Stomach (tissue), 9 donors: Measurements from ENCODE around the gene DDX31. TPM values are rescaled to one million over a fixed set of nuclear protein-coding genes. Genes with fewer than 3 reads are reported as not detected.

Experiments
- DNase-seq, 2 donors: peaks; one replicate each; pipeline versions ENCODE4 v3.0.0 to v3.0.0-alpha.2; 2013 to 2019
- H3K27ac ChIP-seq, 5 donors: fragments of 200-600 bp in 4 of 5; sonication (generic) in 4 of 5; one replicate each; pipeline ENCODE4 v1.5.1; 2013 to 2019; ENCODE audit warnings: mild to moderate bottlenecking in 1 of 5, moderate library complexity in 1 of 5
- H3K27me3 ChIP-seq, 3 donors: fragments of 200-600 bp; sonication (generic); one replicate each; pipeline ENCODE4 v1.5.1; 2017 to 2019; ENCODE audit warnings: mixed run types in 1 of 3
- H3K36me3 ChIP-seq, 4 donors: fragments of 200-600 bp; sonication (generic); 1 replicate in 3 of 4; 2 replicates in 1 of 4; pipeline ENCODE4 v1.5.1; 2016 to 2019
- H3K4me1 ChIP-seq, 4 donors: fragments of 200-600 bp; sonication (generic); one replicate each; pipeline ENCODE4 v1.5.1; 2016 to 2019
- H3K4me3 ChIP-seq, 4 donors: fragments of 200-600 bp; sonication (generic) in 3 of 4; one replicate each; pipeline ENCODE4 v1.5.1; 2016 to 2019; ENCODE audit warnings: mild to moderate bottlenecking in 1 of 4
- H3K9me3 ChIP-seq, 4 donors: fragments of 200-600 bp; sonication (generic); one replicate each; pipeline ENCODE4 v1.5.1; 2016 to 2019
- EP300 ChIP-seq: sonication (generic); formaldehyde crosslinking; IDR thresholded peaks from one replicate; pipeline ENCODE4 v1.6.1; 2017; ENCODE audit warnings: antibody characterized with exemption
- POLR2A ChIP-seq, 4 donors: fragments of 450-650 bp; IDR thresholded peaks; one replicate each; pipeline ENCODE4 v1.6.1; 2016; ENCODE audit warnings: antibody characterized with exemption in 4 of 4, control low read depth in 2 of 4, mild to moderate bottlenecking in 1 of 4, moderate library complexity in 1 of 4
- POLR2AphosphoS5 ChIP-seq, 3 donors: sonication (generic); formaldehyde crosslinking; IDR thresholded peaks; one replicate each; pipeline ENCODE4 v1.6.1; 2016; ENCODE audit warnings: antibody characterized with exemption in 3 of 3
- WGBS, 5 donors: extraction: QIAGEN DNeasy Blood & Tissue Kit in 3 of 5; methylation state at CpG; one replicate each; pipeline versions ENCODE4 v1.1.5 to v1.1.7; 2013 to 2018; 5-methylcytosine and 5-hydroxymethylcytosine counted together
- intact Hi-C: fragments of 100-400 bp; cut with DNase I; formaldehyde crosslinking; loops from one replicate; pipeline ENCODE4 v1.15.1; 2023; ENCODE audit warnings: low total_unique reads
- polyA plus RNA-seq, 3 donors: library from polyadenylated mRNA; stranded (reverse); fragments of 200-250 nt; gene quantifications; one replicate each; pipeline ENCODE4 v1.2.3, GENCODE V29; 2013
- total RNA-seq, 5 donors: library from RNA; depleted of rRNA; stranded (reverse); fragments of >200 nt; gene quantifications; one replicate each; pipeline versions ENCODE4 v1.1.0 to v1.2.3, GENCODE V29; 2014 to 2016
- TF ChIP-seq, protein P1 (sequence below), 7 experiments: fragments of 450-650 bp in 4 of 7; fragments of 200-600 bp in 3 of 7; sonication (generic) in 3 of 7; IDR thresholded peaks; one replicate each; pipeline ENCODE4 v1.5.1; 2016 to 2019; ENCODE audit warnings: antibody characterized with exemption in 7 of 7, control low read depth in 2 of 7, mild to moderate bottlenecking in 1 of 7
- donor health status: healthy with polysubstance abuse.
- donor health status: Bipolar disorder and iron deficiency.
- donor health status: healthy.

Gene DDX31
- total and polyA plus RNA-seq, 8 donors, result 3.1 to 26.8 (median 5.8) TPM

DNA sequence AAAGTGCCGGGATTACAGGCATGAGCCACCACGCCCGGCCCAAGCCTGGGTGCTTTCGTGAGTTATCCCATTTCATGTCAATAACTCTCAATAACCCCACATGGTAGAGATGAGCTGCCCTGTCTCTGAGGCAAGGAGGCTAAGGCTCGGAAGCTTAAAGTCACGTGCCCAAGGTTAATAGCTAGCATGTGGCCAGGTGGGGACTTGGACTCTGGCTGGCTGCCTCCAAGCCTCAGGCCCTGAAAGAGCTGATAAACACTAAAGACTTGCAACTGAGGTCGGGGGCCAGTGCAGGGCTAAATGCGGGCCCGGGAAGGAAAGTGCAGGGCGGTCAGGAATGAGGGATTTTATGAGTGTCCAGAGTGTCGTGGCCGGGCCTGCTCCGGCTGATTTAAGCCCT is 118.2 kb downstream of the DDX31 start:
- H3K27ac ChIP-seq, result no peak overlapping the region
- H3K36me3 ChIP-seq, result no peaks in the 10 kb centered on the region
- WGBS, 5 donors, result 72 to 81% (median 80%) methylated on average over 12 to 13 of the region's 13 CpGs
- intact Hi-C loops, result no loop called here
- H3K4me3 ChIP-seq, result no peak overlapping the region
- H3K4me1 ChIP-seq, result peaks cover 0 to 4% (median 3%) of the 10 kb centered on the region in 4 donors
- H3K9me3 ChIP-seq, result no peaks in the 10 kb centered on the region
- peaks cover 0 to 20% (median 9%) of the 10 kb centered on the region in 3 donors for H3K27me3 ChIP-seq
- TF ChIP-seq, protein P1, sequence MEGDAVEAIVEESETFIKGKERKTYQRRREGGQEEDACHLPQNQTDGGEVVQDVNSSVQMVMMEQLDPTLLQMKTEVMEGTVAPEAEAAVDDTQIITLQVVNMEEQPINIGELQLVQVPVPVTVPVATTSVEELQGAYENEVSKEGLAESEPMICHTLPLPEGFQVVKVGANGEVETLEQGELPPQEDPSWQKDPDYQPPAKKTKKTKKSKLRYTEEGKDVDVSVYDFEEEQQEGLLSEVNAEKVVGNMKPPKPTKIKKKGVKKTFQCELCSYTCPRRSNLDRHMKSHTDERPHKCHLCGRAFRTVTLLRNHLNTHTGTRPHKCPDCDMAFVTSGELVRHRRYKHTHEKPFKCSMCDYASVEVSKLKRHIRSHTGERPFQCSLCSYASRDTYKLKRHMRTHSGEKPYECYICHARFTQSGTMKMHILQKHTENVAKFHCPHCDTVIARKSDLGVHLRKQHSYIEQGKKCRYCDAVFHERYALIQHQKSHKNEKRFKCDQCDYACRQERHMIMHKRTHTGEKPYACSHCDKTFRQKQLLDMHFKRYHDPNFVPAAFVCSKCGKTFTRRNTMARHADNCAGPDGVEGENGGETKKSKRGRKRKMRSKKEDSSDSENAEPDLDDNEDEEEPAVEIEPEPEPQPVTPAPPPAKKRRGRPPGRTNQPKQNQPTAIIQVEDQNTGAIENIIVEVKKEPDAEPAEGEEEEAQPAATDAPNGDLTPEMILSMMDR (IDR thresholded peaks at IDR 0.05), result no peak
- no peak for TF ChIP-seq POLR2A (IDR thresholded peaks at IDR 0.05)
- no peak for TF ChIP-seq POLR2AphosphoS5 (IDR thresholded peaks at IDR 0.05)
- TF ChIP-seq EP300, result no peak
- DNase-seq, result no peak

DNA sequence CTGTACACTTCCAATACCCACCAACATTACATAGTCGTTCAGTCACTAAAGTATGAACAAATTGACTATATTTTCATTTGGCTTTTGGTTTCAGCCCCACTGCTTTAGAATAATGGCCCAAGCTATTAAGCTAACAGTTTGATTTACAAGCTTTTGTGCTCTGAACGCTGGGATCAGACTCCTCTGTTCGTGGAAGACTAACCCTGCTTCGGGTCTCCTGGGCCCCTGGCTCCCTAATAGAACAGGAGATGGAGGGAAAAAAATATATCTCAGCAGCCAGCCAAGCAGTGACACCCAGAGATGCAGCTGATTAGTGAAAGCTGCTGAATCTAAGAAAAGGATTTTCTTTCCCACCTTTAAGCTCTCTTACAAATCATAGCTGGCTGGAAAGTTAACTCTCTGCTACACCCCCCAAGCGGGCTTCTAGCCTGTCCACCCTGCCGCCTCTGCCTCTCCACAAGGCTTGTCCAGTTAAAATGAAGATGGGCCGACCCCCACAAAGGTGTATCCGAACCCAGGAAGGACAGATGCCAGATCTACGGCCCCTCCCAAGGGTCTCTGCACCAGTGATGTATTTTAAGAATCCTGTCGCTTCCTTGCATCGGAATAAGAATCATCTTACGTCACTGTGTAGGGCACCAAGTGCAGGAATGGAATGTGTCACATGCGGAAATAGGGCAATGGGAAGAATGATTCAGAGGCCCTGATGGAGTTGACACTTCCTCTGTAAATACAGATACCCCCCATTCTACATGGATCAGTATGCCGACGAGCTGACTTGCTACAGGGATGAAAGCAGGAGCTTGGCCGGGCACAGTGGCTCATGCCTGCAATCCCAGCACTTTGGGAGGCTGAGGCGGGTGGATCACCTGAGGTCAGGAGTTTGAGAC is 120.8 kb downstream of the DDX31 start:
- H3K36me3 ChIP-seq, result no peaks in the 10 kb centered on the region
- no peak overlapping the region for H3K4me3 ChIP-seq
- no peak for TF ChIP-seq POLR2AphosphoS5 (IDR thresholded peaks at IDR 0.05)
- intact Hi-C loops, result no loop called here
- 52 to 65% (median 57%) methylated on average over 17 of the region's 17 CpGs for WGBS, 5 donors
- H3K9me3 ChIP-seq, result no peaks in the 10 kb centered on the region
- peaks cover 0 to 12% (median 10%) of the 10 kb centered on the region in 4 donors for H3K4me1 ChIP-seq
- DNase-seq, result peak in 1 of 2 donors; percentile 60
- no peak overlapping the region for H3K27ac ChIP-seq
- H3K27me3 ChIP-seq, result peaks cover 0 to 30% (median 22%) of the 10 kb centered on the region in 3 donors

DNA sequence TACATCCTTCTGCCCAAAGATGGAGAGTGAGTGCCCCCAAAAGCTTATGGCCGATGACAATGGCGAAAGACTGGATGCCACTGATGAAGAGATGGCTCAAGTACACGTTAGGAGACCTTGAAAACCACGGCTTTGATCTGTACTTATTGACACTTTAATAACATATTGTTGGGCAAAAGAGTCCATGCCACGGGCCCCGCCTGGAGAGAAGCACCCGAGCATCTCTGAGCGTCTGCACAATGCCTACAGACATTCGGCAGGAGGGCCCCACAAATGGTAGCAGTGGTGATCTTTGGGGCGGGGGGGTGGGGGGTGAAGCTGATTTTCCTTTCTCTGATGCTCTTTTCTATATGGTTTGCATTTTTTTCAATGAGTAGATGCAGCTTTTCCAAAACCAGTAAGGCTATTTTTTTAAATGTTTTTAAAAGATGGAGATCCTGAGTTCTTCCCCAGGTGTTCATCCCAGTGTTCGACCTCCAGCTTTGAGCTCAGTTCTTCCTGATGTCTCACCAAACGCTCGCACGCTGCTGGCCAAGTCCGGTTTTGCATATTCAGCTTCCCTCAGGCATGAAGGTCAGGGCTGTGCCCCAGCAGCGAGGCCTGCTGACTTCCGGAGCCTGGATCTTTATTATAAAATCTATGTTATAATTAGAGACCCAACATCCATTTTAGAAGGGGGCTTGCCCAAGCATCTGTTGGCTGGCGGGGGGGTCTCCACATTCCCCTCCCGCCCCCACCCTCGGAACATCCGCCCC is 121.6 kb downstream of the DDX31 start:
- H3K9me3 ChIP-seq, result no peaks in the 10 kb centered on the region
- no peak for DNase-seq
- peaks cover 0 to 36% (median 22%) of the 10 kb centered on the region in 3 donors for H3K27me3 ChIP-seq
- TF ChIP-seq POLR2AphosphoS5 (IDR thresholded peaks at IDR 0.05), result no peak
- TF ChIP-seq, protein P1 (IDR thresholded peaks at IDR 0.05), result no peak
- no peak for TF ChIP-seq POLR2A (IDR thresholded peaks at IDR 0.05)
- TF ChIP-seq EP300, result no peak
- intact Hi-C loops, result no loop called here
- 75 to 84% (median 78%) methylated on average over 21 of the region's 21 CpGs for WGBS, 5 donors
- peaks cover 0 to 12% (median 10%) of the 10 kb centered on the region in 4 donors for H3K4me1 ChIP-seq
- H3K27ac ChIP-seq, result no peak overlapping the region
- H3K36me3 ChIP-seq, result no peaks in the 10 kb centered on the region
- no peak overlapping the region for H3K4me3 ChIP-seq

DNA sequence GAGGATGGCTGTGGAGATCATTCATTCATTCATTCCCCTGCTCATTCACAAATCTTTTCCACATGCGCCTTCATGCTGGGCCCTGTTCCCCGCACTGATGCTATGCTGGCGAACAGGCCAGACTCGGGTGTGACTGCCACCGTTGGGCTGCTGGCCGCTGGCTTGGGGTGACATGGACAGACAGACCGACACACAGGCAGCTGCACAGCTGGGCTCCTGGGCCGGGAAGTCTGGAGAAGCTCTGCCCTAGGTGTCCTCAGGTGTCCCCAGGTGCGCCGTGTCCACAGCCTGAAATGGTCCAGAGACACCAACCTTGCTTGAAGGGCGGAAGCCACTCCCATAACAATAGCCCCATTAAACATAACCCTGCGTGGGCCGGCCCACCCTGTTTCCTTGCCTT is 122.3 kb downstream of the DDX31 start:
- TF ChIP-seq POLR2AphosphoS5 (IDR thresholded peaks at IDR 0.05) (no peak), POLR2A (IDR thresholded peaks at IDR 0.05) (no peak), EP300 (no peak)
- TF ChIP-seq, protein P1 (IDR thresholded peaks at IDR 0.05), result no peak
- Histone ChIP-seq H3K27me3 (peaks cover 0 to 43% (median 22%) of the 10 kb centered on the region in 3 donors), H3K4me3 (no peak overlapping the region), H3K9me3 (no peaks in the 10 kb centered on the region), H3K27ac (no peak overlapping the region), H3K36me3 (no peaks in the 10 kb centered on the region), H3K4me1 (peaks cover 0 to 12% (median 10%) of the 10 kb centered on the region in 4 donors)
- intact Hi-C loops, result no loop called here
- no peak for DNase-seq
- WGBS, 5 donors, result 80 to 90% (median 84%) methylated on average over 9 to 13 of the region's 13 CpGs
